Fibroblast of skin of right quadriceps (primary cell): ENCODE data around the gene CACNA2D1.
"Not testable (repeated sequence)": the region's sequence is repeated elsewhere in the genome, so short reads cannot be mapped to it uniquely, and the experiment has no call there.

ENCODE experiments used
- DNase-seq: peaks from one replicate; pipeline ENCODE4 v3.0.0-alpha.2; 2013

The CACNA2D1 gene

GRCh38 chr7:82021713-82022112 lies 421.9 kb downstream of the CACNA2D1 start:
- DNase-seq: no peak

GRCh38 chr7:82021036-82021435 lies 422.5 kb downstream of the CACNA2D1 start:
- DNase-seq: no peak

GRCh38 chr7:82019551-82020475 lies 423.8 kb downstream of the CACNA2D1 start:
- DNase-seq: peak; percentile 59

- no peak for DNase-seq
These were observed 425.4 kb downstream of the CACNA2D1 start for GRCh38 chr7:82018226-82018625.

GRCh38 chr7:82017334-82017943 lies 426.1 kb downstream of the CACNA2D1 start:
- peak; percentile 45 for DNase-seq

- DNase-seq: no peak
These were observed 427.8 kb downstream of the CACNA2D1 start for GRCh38 chr7:82015751-82016150.

GRCh38 chr7:82014574-82014973 lies 429.0 kb downstream of the CACNA2D1 start:
- not testable (repeated sequence) for DNase-seq

GRCh38 chr7:82012453-82012852 lies 431.1 kb downstream of the CACNA2D1 start:
- peak; percentile 38 for DNase-seq

- DNase-seq: no peak
These were observed 433.2 kb downstream of the CACNA2D1 start for GRCh38 chr7:82010416-82010815.

- DNase-seq: no peak
These were observed 436.3 kb downstream of the CACNA2D1 start for GRCh38 chr7:82007315-82007714.

- DNase-seq: no peak
These were observed 438.5 kb downstream of the CACNA2D1 start for GRCh38 chr7:82005056-82005455.

- DNase-seq: no peak
These were observed 450.4 kb downstream of the CACNA2D1 start for GRCh38 chr7:81993186-81993585.

GRCh38 chr7:81990395-81990794 lies 453.2 kb downstream of the CACNA2D1 start:
- peak; percentile 53 for DNase-seq

GRCh38 chr7:81986723-81987470 lies 456.7 kb downstream of the CACNA2D1 start:
- DNase-seq: no peak

- DNase-seq: no peak
These were observed 460.2 kb downstream of the CACNA2D1 start for GRCh38 chr7:81983406-81983805.

- no peak for DNase-seq
These were observed 470.5 kb downstream of the CACNA2D1 start for GRCh38 chr7:81973117-81973516.

- DNase-seq: peak; percentile 4
These were observed 483.6 kb downstream of the CACNA2D1 start for GRCh38 chr7:81960026-81960425.

- no peak for DNase-seq
These were observed 486.1 kb downstream of the CACNA2D1 start for GRCh38 chr7:81957517-81957916.

GRCh38 chr7:81956520-81956919 lies 487.1 kb downstream of the CACNA2D1 start:
- DNase-seq: peak; percentile 62

- DNase-seq: no peak
These were observed 494.3 kb downstream of the CACNA2D1 start for GRCh38 chr7:81949306-81949705.

- DNase-seq: no peak
These were observed 499.5 kb downstream of the CACNA2D1 start for GRCh38 chr7:81944058-81944457.

- peak; percentile 10 for DNase-seq
These were observed 506.5 kb downstream of the CACNA2D1 start for GRCh38 chr7:81937091-81937490.

- no peak for DNase-seq
These were observed 508.8 kb downstream of the CACNA2D1 start for GRCh38 chr7:81934596-81935301.
